Measurements from ENCODE around the gene VCPKMT.

- TF ChIP-seq CEBPB (IDR thresholded peaks at IDR 0.05), result no peak
- TF ChIP-seq YY1 (IDR thresholded peaks at IDR 0.05; ENCODE audit: low read depth), result no peak
- TF ChIP-seq USF1 (IDR thresholded peaks at IDR 0.05), result no peak
- peak; percentile 62; the same call in 1 of the 2 replicates for TF ChIP-seq NFIC (IDR thresholded peaks at IDR 0.05)
- TF ChIP-seq CREB1 (IDR thresholded peaks at IDR 0.05; ENCODE audit: low read depth), result no peak
- TF ChIP-seq MAX (IDR thresholded peaks at IDR 0.05), result no peak
- TF ChIP-seq TAF1 (IDR thresholded peaks at IDR 0.05; ENCODE audit: low read depth), result no peak
- TF ChIP-seq RAD21 (IDR thresholded peaks at IDR 0.05; ENCODE audit: low read depth), result no peak
- no peak for TF ChIP-seq EP300 (IDR thresholded peaks at IDR 0.05; ENCODE audit: borderline replicate concordance)
- TF ChIP-seq ZBTB7A (IDR thresholded peaks at IDR 0.05; ENCODE audit: low read depth), result no peak
- no peak for TF ChIP-seq REST (IDR thresholded peaks at IDR 0.05; ENCODE audit: low read depth)
- no peak for TF ChIP-seq EGR1 (IDR thresholded peaks at IDR 0.05)
- no peak for TF ChIP-seq TCF12 (IDR thresholded peaks at IDR 0.05; ENCODE audit: low read depth)
Measured at GRCh38 chr14:50122291-50122690, 5.9 kb upstream of the VCPKMT start.
